Suprapubic skin (tissue), 3 donors: ENCODE measurements around the gene HTATSF1.

ENCODE experiments used
- CTCF ChIP-seq, 2 donors: fragments of 200-600 bp in 1 of 2; fragments of 450-650 bp in 1 of 2; sonication (generic) in 1 of 2; IDR thresholded peaks; one replicate each; pipeline ENCODE4 v1.5.1; 2016 to 2019; ENCODE audit warnings: antibody characterized with exemption in 2 of 2, mild to moderate bottlenecking in 1 of 2, moderate library complexity in 1 of 2
- POLR2AphosphoS5 ChIP-seq, 3 donors: sonication (generic); formaldehyde crosslinking; IDR thresholded peaks; one replicate each; pipeline ENCODE4 v1.6.1; 2017; ENCODE audit warnings: antibody characterized with exemption in 3 of 3

DNA sequence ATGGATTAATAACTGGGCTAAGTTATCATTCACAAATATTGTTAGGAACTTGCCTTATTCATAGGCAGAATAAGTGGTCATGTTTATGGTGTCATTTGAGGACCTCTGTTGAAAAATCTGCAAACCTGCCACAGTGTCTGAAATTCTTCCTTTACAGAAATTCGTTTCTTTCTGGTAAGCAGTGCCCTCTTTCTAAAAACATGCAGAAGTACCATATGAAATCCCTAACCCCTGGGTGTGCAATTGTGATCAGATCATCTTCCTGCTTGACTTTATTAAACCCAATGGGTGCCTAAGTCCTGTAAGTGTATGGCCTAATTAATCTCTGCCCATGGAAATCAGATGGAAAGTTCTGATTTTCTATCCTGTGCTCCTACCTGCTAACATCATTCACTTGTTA lies 4.4 kb upstream of the HTATSF1 start:
- TF ChIP-seq POLR2AphosphoS5 (IDR thresholded peaks at IDR 0.05) (no peak), CTCF (IDR thresholded peaks at IDR 0.05) (no peak)
